Right lobe of liver (tissue), 4 donors: ENCODE data around the gene DDR2.

Experiments
- POLR2A ChIP-seq: fragments of 450-650 bp; IDR thresholded peaks from one replicate; pipeline ENCODE4 v1.6.1; 2017; ENCODE audit warnings: antibody characterized with exemption, mild to moderate bottlenecking
- TF ChIP-seq, protein P1 (sequence below), 4 donors: fragments of 200-600 bp in 3 of 4; fragments of 450-650 bp in 1 of 4; IDR thresholded peaks; one replicate each; pipeline versions ENCODE4 v1.5.1 to v1.8.0; 2016 to 2022; ENCODE audit warnings: antibody characterized with exemption in 4 of 4, mild to moderate bottlenecking in 2 of 4
- donor health status: DM: no; HTN: no; CAD: no.
- donor health status: DM: no; HTN: no; CAD: no.
- donor health status: DM: no; HTN: yes; CAD: no.

GRCh38 chr1:162694911-162695310 lies 62.6 kb downstream of the DDR2 start:
- TF ChIP-seq, protein P1, sequence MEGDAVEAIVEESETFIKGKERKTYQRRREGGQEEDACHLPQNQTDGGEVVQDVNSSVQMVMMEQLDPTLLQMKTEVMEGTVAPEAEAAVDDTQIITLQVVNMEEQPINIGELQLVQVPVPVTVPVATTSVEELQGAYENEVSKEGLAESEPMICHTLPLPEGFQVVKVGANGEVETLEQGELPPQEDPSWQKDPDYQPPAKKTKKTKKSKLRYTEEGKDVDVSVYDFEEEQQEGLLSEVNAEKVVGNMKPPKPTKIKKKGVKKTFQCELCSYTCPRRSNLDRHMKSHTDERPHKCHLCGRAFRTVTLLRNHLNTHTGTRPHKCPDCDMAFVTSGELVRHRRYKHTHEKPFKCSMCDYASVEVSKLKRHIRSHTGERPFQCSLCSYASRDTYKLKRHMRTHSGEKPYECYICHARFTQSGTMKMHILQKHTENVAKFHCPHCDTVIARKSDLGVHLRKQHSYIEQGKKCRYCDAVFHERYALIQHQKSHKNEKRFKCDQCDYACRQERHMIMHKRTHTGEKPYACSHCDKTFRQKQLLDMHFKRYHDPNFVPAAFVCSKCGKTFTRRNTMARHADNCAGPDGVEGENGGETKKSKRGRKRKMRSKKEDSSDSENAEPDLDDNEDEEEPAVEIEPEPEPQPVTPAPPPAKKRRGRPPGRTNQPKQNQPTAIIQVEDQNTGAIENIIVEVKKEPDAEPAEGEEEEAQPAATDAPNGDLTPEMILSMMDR (IDR thresholded peaks at IDR 0.05) = no peak
- TF ChIP-seq POLR2A = no peak
